AG20443 (cell line): ENCODE results near the gene RPL37.
"Not testable (repeated sequence)": the region's sequence is repeated elsewhere in the genome, so short reads cannot be mapped to it uniquely, and the experiment has no call there.

Experiments used
- DNase-seq: peaks from one replicate; pipeline ENCODE4 v3.0.0; 2012; ENCODE audit warnings: low spot score, mixed read lengths

RPL37 gene

DNA sequence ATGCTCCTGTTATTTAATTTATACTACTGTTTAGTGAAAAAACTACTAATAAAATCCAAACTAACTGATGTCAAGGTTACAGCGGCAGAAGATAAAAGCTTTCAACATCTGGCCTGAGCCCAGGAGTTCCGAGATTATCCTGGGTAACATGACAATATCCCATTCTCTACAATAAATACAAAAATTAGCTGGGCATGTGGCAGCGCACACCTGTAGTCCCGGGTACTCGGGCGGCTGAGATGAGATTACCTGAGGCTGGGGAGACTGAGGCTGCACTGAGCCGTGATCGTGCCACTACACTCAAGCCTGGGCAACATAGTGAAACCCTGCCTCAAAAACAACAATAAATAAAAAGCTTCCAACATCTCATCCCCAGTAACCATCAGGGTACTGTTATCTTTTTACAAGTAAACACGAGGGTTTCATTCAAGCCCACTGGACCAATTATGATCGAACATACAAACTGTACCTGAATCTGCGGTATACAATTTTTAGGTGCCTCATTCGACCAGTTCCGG lies 1.3 kb downstream of the RPL37 start:
- DNase-seq, result no peak

DNA sequence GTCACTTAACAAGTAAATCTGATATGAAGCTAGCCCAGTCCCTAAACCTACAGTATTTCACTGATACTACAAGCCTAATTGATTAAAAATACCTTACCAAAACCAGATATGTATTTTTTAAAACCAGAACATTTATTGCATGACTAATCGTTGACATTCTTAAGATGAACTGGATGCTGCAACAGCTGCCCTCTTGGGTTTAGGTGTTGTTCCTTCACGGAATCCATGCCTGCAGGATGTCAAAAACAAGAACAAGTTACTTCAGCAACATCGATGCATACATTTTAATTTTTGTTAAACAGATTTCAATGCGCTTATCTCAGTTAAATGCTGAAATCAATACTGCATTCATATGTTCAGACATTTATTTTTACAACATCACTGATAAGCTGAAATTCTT lies 2.7 kb downstream of the RPL37 start:
- DNase-seq, result no peak

DNA sequence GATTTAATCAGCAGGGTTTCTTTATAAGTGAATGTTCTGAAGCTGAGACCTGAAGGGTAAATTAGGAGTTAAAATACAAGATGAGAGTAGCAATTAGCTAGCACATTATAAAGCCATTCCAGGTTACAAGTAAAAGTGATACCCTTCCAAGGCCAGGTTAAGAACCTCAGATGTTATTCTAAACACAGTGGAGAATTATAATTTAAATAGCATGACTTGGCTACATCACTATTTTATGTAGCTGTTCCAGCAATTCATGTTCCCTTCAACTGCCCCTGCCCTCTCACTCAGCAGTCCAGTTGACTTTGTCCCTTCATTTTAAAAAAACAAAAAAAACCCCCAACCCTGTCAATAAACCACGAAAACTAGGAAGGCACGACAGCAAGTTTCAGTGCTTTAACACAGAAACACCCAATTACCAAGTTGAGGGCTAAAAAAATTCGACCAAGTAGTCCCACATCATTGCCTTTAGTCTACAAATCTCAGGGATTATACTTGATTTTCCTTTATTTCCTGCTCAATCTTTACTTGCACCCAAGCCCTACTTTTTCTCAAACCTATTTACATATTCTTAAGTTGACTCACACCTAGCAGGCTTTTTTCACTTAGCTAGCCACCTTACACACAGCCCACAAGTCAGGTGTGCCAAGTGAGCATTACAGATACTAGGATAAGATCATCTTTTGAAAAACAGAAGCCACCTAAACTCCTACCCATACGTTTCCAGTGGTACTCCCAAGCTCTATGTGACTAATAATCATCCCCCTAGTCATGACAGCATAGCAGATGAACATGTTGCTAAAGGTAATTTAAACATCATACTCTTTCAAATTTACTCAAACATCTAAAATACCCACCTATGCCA lies 3.4 kb downstream of the RPL37 start:
- no peak for DNase-seq

DNA sequence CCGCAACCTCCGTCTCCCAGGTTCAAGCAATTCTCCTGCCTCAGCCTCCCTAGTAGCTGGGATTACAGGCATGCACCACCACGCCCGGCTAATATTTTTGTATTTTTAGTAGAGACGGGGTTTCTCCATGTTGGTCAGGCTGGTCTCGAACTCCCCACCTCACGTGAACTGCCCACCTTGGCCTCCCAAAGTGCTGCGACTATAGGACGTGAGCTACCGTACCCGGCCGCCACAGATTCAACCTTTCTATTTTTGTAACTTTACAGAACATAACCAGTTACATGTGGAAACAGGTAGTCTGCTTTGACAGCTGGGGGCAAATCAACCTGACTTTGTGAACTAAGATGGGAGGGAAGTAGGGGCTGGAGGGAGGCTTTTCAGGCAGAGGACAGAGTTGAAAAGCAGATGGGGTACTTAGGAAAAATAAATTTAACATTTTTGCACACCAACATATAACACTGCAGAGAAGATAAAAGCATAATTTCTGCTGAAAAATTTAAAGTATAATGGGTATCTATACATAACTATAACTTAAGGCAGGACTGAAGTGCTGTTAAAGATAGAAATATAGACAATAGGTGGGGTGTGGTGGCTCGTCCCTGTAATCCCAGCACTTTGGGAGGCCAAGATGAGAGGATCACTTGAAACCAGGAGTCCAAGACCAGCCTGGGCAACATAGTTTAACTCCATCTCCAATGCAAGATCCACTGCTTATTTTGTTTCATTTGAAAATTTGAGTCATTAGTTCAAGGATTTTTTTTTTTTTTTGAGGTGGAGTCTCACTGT lies 5.1 kb downstream of the RPL37 start:
- DNase-seq, result no peak

DNA sequence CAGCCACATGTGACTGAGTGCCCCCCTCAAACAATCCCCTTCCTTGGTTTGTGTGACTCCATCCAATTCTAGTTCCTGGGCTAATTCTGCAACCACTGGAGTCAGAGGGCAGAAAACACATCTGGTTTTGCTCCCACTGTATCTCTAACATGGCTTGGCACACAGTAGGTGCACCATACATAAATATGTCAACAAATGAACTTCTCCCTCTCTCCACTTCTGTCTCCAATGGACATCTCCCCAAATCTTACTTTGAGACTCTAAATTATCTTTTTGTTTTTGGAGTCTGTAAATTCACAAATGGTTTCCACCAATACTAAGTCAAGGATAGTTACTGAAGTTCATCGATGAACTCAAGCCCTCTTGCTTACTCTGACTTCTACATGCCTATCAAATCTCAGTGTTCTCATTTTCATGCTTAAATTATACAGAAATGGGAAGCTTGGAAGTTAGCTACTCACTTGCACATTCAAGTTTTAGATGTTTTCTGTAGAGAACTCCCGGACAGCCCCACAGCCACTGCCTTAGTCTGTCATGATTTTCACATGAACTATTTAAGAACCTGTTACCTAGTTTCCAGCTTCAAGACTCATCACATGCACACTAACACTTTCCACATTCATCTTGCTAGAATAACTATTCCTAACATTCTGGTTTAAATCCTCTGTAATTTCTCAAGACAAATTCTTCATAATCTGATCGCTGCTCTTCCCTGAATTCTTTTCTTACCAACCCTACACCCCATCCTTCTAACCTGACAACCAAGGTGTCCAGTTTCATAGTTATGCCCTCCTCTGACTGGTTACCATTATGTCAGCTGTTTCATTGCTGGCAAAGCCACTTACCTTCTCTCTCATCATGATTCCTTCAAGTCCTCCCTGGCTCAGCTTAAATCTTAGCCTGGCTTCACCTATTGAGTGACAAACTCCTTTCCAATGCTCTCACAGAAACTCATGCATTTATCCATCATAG lies 6.0 kb downstream of the RPL37 start:
- DNase-seq, result no peak

DNA sequence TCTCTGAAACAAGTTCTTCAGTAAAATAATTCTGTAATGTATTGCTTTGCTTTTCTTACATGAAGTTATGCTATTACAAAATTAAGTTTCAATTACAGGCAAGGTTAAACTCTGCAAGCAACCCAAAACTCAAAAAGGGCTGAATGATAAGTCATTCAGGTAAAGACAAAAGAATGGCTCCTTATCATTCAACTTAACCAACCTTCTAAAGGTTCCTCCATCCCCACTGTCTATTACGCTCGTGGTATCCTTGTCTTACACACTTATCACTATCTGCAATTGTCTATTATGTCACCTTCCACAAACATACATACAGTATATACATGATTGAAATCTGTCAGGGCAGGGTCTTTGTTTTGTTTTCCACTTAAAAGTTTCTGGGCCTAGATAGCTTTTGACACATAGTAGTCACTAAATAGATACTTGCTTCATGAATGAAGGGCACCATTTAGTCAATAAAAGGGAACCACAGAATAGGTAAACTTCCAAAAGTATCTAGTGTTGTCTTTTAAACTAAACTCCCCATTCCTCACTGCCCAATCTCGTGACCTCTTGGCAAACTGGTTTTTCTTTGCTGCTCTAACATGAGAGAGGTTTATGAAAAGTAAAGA lies 6.9 kb downstream of the RPL37 start:
- DNase-seq, result no peak

DNA sequence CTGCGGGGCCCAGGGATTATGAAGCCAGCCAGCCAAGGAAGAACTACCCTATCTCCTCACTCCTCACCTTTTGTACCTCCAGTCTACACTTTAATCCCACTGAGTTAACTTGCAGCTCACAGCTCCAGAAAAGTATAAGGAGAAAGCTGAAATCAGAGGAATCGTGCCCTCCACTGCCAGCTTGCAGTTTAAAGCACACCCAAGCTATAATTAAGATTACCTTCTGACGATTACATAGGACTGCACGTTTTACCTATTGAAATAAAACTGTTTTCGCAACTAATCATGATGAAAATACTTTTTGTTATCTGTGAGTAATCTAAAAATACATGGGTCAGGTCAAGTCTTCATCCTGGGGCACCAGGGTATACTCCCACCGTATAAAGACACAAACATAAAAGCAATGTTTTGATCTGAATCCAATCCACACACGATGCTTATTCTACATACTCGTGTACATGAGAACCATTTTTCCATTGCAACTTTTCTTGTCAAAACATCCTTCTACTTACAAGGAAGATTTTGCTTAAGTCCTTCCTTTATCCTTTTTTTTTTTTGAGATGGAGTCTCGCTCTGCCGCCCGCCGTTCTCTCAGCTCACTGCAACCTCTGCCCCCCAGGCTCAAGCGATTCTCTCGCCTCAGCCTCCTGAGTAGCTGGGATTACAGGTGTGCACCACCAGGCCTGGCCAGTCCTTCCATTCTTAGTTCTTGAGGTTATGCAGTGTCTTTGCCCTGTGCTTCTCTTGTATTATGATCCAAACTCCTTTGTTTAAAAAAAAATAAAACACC lies 7.6 kb downstream of the RPL37 start:
- DNase-seq, result no peak

DNA sequence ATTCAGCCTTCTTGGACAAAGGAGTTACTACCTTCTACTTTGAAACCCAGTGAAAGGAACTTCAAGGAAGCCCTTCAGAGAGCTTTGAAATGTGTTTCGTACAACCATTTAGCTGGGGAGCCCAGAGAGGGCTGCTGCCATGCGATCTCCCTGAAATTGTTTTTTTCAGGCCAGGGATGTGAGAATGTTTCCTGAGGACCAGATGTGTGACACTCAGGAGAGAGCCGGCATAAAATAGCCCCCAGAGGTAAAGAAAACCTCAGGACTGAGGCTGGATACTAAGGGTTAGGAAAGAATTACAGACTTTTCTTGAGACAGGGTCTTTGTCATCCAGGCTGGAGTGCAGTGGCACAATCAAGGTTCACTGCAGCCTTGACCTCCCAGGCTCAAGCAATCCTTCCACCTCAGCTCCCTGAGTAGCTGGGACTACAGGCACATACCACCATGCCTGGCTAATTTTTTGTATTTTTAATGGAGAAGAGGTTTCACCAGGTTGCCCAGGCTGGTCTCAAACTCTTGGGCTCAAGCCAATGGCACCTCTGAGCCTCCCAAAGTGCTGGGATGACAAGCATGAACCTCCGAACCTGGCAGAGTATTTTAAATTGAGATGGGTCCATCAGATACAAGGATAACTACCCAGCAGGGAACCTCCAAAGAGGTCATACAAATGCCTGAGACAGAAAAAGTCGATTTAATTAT lies 8.4 kb downstream of the RPL37 start:
- DNase-seq, result no peak

DNA sequence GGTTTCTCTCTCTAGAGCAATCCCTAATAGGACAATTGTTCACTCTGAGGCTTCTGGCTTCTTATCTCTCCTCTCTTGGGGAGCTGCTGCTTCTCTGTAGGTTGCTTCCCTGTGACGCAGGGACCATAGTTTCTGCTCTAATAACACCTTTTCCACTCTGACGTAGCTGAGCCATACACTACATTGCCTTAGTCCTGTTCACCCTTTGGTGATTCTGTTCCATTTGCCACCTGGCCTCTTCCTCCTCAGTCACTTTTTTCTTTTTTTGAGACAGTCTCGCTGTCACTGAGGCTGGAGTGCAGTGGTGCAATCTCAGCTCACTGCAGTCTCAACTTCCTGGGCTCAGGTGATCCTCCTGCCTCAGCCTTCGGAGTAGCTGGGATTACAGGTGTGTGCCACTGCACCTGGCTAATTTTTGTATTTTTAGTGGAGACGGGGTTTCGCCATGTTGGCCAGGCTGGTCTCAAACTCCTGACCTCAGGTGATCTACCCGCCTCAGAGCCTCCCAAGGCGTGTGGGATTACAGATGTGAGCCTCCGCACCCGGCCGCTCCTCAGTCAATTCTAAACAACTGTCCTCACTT lies 9.5 kb downstream of the RPL37 start:
- DNase-seq, result not testable (repeated sequence)

DNA sequence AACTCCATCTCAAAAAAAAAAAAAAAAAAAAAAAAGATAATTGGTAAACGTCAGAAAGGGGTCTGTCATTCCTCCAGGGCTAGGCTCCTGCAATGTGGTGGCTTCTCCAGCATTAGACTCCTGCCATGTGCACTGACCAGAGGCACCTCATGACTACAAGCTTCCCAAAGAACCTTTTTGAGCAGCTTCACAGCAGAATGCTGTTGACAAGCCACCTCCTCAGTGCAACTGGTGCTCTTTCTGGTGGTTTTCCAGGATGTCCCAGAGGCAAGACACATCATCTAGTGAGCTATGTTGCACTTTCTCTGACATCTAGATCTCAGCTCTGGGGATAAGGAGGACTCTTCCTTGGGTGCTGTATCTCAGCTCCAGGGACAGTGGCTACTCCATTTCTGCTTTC lies 11.6 kb downstream of the RPL37 start:
- DNase-seq, result no peak

DNA sequence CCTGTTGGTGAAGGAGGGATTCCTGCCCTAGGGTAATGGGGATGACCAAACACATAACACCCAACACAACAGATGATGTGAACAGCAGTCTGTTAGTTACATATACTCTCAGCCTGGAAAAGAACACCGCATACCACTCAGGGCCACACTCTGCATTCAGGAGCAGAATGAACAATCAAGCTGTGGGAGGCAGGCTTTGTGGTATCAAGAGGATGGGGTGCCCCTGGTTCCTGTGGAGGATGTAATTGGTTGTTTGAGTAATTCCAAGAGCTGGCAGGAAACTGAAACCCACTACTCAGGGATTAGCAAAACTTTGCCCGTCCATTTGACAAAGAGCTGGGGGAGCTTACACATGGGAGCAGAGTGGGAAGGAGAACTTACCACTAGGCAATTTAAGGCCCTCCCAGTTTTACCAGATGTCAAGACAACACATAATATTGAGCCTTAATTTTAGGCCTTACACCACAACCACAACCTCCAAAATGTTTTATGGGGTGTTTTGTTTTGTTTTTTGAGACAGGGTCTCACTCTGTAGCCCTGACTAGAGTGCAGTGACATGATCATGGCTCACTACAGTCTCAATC lies 21.2 kb downstream of the RPL37 start:
- no peak for DNase-seq

DNA sequence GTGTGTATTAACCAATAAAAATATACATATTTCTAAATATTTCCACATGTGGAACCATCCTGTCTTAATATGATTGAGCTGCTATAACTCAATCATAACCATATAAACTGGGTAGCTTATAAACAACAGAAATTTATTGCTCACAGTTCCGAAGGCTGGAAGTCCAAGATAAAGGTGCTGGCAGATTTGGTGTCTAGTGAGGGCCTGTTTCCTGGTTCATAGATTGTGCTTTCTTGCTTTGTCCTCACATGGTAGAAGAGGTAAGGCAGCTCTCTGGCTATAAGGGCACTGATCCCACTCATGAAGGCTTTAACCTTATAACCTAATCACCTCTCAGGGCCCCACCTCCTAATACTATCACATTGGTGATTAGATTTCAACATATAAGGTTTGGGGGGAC lies 22.9 kb downstream of the RPL37 start:
- no peak for DNase-seq

DNA sequence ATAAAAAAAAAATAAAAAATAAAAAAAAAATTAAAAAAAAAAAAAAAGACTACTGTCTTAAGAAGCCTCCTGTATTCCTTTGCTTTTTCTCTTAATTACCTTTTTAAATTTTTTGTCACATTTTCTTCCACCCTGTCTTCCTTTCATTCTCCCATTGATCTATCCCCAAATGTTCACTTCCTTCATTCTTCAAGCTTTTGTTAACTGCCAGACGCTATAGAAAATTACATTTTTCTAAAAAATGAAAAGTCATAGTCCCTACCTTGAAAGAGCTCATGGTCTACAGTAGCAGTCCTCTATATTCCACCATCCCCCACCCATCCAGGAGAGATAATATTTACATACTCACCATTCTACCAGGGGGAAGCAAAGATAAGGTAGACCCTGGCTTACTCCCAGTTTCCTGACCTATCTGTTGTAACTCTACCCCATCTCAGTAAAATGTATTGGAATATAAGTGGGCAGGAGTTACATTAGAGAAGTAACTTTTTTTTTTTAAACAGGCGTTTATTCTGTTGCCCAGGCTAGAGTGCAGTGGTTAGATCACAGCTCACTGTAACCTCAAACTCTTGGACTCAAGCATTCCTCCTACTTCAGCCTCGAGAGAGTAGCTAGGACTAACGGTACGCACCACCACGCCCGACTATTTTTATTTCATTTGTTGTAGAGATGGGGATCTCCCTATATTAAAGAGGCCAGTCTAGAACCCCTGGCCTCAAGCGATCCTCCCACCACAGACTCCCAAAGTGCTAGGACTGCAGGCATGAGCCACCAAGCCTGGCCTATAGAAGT lies 33.1 kb downstream of the RPL37 start:
- no peak for DNase-seq

DNA sequence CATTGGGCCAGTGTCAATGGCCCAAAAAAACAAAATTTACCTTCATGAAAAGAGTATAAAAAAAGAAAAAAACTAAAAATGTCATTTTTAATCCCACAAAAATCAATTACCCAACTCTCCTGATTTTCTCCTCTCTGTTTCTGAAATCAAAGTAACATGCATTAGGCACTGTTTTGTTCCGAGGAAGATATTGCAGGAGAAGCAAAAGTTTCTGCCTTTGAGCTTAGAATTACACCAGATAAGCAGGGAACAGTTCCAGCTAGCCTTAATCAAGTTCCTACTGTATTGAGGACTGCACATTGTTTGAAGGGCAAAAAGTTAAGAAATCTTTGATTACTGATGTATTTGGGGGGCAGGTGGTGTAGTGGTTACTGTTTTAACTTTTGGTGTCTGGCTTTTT lies 35.8 kb downstream of the RPL37 start:
- no peak for DNase-seq

DNA sequence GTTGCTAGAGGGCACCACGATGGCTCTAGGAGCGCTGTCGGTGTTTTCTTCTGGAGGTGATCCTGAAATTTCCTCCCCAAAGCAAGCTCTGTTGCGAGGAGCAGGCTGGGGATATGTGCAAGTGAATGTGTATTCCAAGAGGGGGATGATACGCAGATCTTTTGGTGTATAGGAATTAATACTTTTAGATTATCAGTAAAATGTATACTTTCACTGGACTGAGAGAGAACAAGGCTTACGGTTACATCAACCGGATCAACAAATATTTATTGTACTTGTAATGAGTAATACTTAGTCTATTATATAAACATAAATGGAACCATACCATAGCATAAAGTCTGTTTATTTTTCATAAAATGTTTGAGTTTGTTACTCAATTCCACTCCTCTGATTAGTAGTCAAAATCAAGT lies 36.2 kb downstream of the RPL37 start:
- no peak for DNase-seq

DNA sequence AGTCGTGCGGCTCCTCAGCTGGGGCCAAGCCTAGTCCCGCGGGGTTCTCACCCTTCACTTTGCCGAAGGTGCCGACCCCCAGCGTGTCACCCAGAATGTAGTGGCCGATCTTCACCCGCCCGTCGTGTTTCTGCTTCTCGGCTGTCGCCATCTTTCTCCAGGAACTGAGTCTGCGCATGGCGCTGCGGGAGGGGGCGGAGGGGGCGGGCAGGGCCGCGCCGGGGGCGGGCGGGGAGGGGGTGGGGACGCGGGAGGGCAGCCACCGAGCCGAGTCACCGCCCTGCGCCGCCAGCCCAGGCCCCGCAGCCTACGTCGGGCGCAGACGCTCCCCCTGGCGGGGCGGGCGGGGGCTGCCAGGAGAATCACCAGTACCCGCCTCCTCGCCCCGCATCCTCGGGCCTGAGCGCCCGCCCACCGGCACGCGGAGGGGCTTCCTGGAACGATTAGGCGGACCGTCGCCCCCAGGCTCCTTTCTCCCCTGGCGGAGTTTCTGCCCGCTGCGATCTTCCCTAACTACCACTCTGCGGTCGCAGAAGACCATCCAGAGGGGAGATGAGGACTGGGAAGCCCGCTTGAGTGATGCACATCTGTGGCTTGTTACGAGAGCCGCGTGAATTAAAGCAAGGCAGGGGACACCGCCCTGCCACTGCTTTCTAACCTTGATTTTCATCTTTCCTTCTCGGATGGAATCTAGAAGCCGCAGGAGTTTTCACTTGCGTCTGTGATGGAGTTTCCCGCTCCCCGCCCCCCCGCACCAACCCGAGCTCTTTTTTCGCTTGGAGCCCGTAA lies 36.8 kb downstream of the RPL37 start, which contains the start of gene PRKAA1:
TSS of gene PRKAA1 (minus strand) at position 363 of the 789 bp plus-strand sequence. CDS start at position 178, 185 bp downstream.
- peak; percentile 99 for DNase-seq

DNA sequence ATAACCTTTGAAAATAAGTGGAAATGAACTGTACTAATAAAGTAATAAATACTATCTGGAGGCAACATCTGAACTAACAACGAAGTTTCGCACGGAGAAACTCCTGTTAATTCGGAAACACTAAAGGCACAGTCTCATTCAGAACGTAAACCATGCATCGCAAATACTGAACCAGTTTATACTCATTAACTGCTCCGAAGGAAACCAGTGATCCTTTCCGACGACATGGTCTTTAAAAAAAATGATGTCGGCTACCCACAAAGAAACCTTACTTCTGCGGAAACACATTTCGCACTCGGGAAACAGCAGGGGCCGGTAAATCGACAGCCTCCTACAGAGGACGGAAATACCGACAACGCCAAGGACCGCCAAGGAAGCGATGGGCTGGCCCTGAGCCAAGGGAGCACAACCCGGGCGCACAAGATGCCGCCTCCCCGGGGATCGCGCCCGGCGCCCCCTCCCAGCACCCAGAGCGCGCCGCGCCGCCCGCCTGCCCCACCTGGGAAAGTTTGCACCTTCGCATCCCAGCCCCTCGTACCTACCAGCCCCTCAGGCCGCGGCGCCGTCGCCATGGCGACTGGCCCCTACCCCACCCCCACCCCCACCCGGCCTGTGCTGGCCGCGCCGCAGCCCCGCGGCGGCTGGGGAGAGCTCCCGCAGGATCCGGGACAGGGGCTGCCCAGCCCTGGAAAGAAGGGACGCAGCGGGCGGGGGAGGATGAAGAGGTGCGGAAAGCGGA lies 37.6 kb downstream of the RPL37 start:
- peak; percentile 64 for DNase-seq
